SKM-1 treated with dmso at 0.1 percent for 144 hours (cell line): ENCODE results near the gene RYR1.

Source experiments
- DNase-seq: peaks from one replicate; lab custom pipeline; 2025; ENCODE audit not compliant: unreplicated experiment; lab: John Stamatoyannopoulos, UW

The RYR1 gene

GRCh38 chr19:38433268-38433733 lies at the start of gene RYR1:
RYR1 (plus strand) TSS chr19:38433691; CDS start chr19:38433830, 139 bp downstream.
- DNase-seq, result no peak

- DNase-seq, result no peak
Observed at GRCh38 chr19:38383743-38384142, 49.7 kb upstream of the RYR1 start.

GRCh38 chr19:38384209-38385027 lies 49.1 kb upstream of the RYR1 start:
- no peak for DNase-seq

- DNase-seq, result no peak
Observed at GRCh38 chr19:38385057-38385803, 48.3 kb upstream of the RYR1 start.

- no peak for DNase-seq
Observed at GRCh38 chr19:38385804-38386257, 47.7 kb upstream of the RYR1 start.

GRCh38 chr19:38386300-38386970 lies 47.1 kb upstream of the RYR1 start:
- DNase-seq, result no peak

GRCh38 chr19:38386971-38387549 lies 46.4 kb upstream of the RYR1 start:
- no peak for DNase-seq

GRCh38 chr19:38387550-38388348 lies 45.7 kb upstream of the RYR1 start, which contains the start of gene GGN:
GGN (minus strand) TSS chr19:38388034; CDS start chr19:38387261, 773 bp downstream.
- DNase-seq, result peak; percentile 60

- DNase-seq, result no peak
Observed at GRCh38 chr19:38388349-38389100, 45.0 kb upstream of the RYR1 start, which contains the start of gene SPRED3. SPRED3 (plus strand) TSS chr19:38388697; CDS start chr19:38390303, 1,606 bp downstream.

- DNase-seq, result no peak
Observed at GRCh38 chr19:38389101-38389925, 44.2 kb upstream of the RYR1 start.

GRCh38 chr19:38389957-38390924 lies 43.2 kb upstream of the RYR1 start:
- DNase-seq, result no peak

- DNase-seq, result no peak
Observed at GRCh38 chr19:38391911-38392464, 41.5 kb upstream of the RYR1 start.

- no peak for DNase-seq
Observed at GRCh38 chr19:38392707-38393308, 40.7 kb upstream of the RYR1 start.

- no peak for DNase-seq
Observed at GRCh38 chr19:38394488-38394887, 39.0 kb upstream of the RYR1 start.

- no peak for DNase-seq
Observed at GRCh38 chr19:38395381-38396114, 37.9 kb upstream of the RYR1 start.

GRCh38 chr19:38399081-38399480 lies 34.4 kb upstream of the RYR1 start:
- DNase-seq, result no peak
